Spleen (tissue), 11 donors: Measurements from ENCODE around the gene SLC41A1. TPM values are rescaled to one million over a fixed set of nuclear protein-coding genes. Genes with fewer than 3 reads are reported as not detected.

Source experiments
- DNase-seq: peaks from one replicate; pipeline ENCODE4 v3.0.0-alpha.2; 2020
- H3K27ac ChIP-seq, 8 donors: fragments of 200-600 bp; sonication (generic) in 7 of 8; 1 replicate in 4 of 8; 2 replicates in 4 of 8; pipeline versions ENCODE4 v1.5.0 to v1.8.0; 2016 to 2021; ENCODE audit warnings: inconsistent platforms in 4 of 8, mild to moderate bottlenecking in 4 of 8, moderate library complexity in 1 of 8
- H3K27me3 ChIP-seq, 7 donors: fragments of 200-600 bp; sonication (generic) in 6 of 7; replicated peaks in 1 of 7; 1 replicate in 4 of 7; 2 replicates in 3 of 7; pipeline versions ENCODE4 v1.5.0 to v1.8.0; 2016 to 2021; ENCODE audit warnings: inconsistent platforms in 3 of 7, mild to moderate bottlenecking in 1 of 7
- H3K36me3 ChIP-seq, 6 donors: fragments of 200-600 bp; sonication (generic) in 5 of 6; 1 replicate in 4 of 6; 2 replicates in 2 of 6; pipeline versions ENCODE4 v1.5.0 to v1.8.0; 2016 to 2021; ENCODE audit warnings: inconsistent platforms in 2 of 6
- H3K4me1 ChIP-seq, 6 donors: fragments of 200-600 bp; sonication (generic) in 5 of 6; 1 replicate in 3 of 6; 2 replicates in 3 of 6; pipeline versions ENCODE4 v1.5.0 to v1.8.0; 2016 to 2021; ENCODE audit warnings: inconsistent platforms in 3 of 6
- H3K4me3 ChIP-seq, 8 donors: fragments of 200-600 bp; sonication (generic) in 7 of 8; 1 replicate in 4 of 8; 2 replicates in 4 of 8; pipeline versions ENCODE4 v1.5.0 to v1.8.0; 2016 to 2021; ENCODE audit warnings: inconsistent platforms in 4 of 8, mild to moderate bottlenecking in 4 of 8, moderate library complexity in 2 of 8
- H3K9me3 ChIP-seq, 8 donors: fragments of 200-600 bp; sonication (generic) in 7 of 8; 1 replicate in 4 of 8; 2 replicates in 4 of 8; pipeline versions ENCODE4 v1.5.0 to v1.8.0; 2016 to 2021; ENCODE audit warnings: inconsistent platforms in 4 of 8
- CTCF ChIP-seq, 11 experiments: fragments of 200-600 bp in 7 of 11; fragments of 450-650 bp in 4 of 11; sonication (generic) in 4 of 11; IDR thresholded peaks in 8 of 11; conservative IDR thresholded peaks in 3 of 11; 1 replicate in 7 of 11; 2 replicates in 4 of 11; pipeline versions ENCODE4 v1.4.0 to v1.8.0; 2016 to 2021; ENCODE audit warnings: antibody characterized with exemption in 11 of 11, inconsistent platforms in 4 of 11, mild to moderate bottlenecking in 1 of 11
- POLR2A ChIP-seq, 3 donors: fragments of 450-650 bp; IDR thresholded peaks; one replicate each; pipeline ENCODE4 v1.5.1; 2017; ENCODE audit warnings: antibody characterized with exemption in 3 of 3, mild to moderate bottlenecking in 1 of 3
- POLR2AphosphoS5 ChIP-seq, 3 donors: sonication (generic); formaldehyde crosslinking; IDR thresholded peaks; one replicate each; pipeline ENCODE4 v1.5.1; 2017; ENCODE audit warnings: antibody characterized with exemption in 3 of 3
- WGBS, 5 donors: extraction: QIAGEN DNeasy Blood & Tissue Kit in 3 of 5; methylation state at CpG; one replicate each; pipeline versions ENCODE4 v1.1.5 to v1.1.7; 2013 to 2018; 5-methylcytosine and 5-hydroxymethylcytosine counted together
- intact Hi-C: fragments of 100-400 bp; cut with DNase I; formaldehyde crosslinking; loops from one replicate; pipeline ENCODE4 v1.15.0; 2023; ENCODE audit warnings: low total_unique reads
- polyA plus RNA-seq, 3 donors: library from polyadenylated mRNA; stranded (reverse); fragments of 200-250 nt; gene quantifications; one replicate each; pipeline ENCODE4 v1.2.1, GENCODE V29; 2013
- total RNA-seq, 7 donors: library from RNA; depleted of rRNA in 3 of 7; stranded (reverse); fragments of >200 nt in 3 of 7; fragmentation: NEBNext Ultra II Directional in 4 of 7; extraction: Animal tissue kit (Norgen Biotek cat#: 25700) in 4 of 7; gene quantifications; one replicate each; pipeline versions ENCODE4 v1.1.0 to v1.2.1, GENCODE V29; 2016 to 2021
- donor health status: healthy with polysubstance abuse.
- donor health status: DM: no; HTN: no; CAD: no; lungs with moderate emphysema.
- donor health status: DM: no; HTN: no; CAD: no.
- donor health status: Bipolar disorder and iron deficiency.
- donor health status: healthy.
- donor health status: DM: no; HTN: no; CAD: no.
- donor health status: DM: yes; HTN: yes; CAD: no.

Gene SLC41A1
- total and polyA plus RNA-seq, 10 donors: 4.1 to 29.0 (median 20.8) TPM

- 54 to 72% (median 63%) methylated on average over 5 of the region's 5 CpGs for WGBS, 5 donors
- Histone ChIP-seq H3K4me3 (peak overlapping the region in 6 of 8 donors; percentile 83 to 95 (median 89)), H3K27me3 (peaks cover 0 to 23% (median 0%) of the 10 kb centered on the region in 7 donors), H3K27ac (peak overlapping the region in 7 of 8 donors; percentile 81 to 91 (median 88)), H3K4me1 (peaks cover 25 to 75% (median 51%) of the 10 kb centered on the region in 6 donors), H3K9me3 (no peaks in the 10 kb centered on the region), H3K36me3 (peaks cover 0 to 16% (median 10%) of the 10 kb centered on the region in 6 donors)
- no peak for DNase-seq
- intact Hi-C loops: no loop called here
- TF ChIP-seq CTCF (IDR thresholded peaks at IDR 0.05 in 8 of 11, conservative IDR thresholded peaks at IDR 0.05 in 3 of 11): no peak
- TF ChIP-seq POLR2A (IDR thresholded peaks at IDR 0.05): no peak
- no peak for TF ChIP-seq POLR2AphosphoS5 (IDR thresholded peaks at IDR 0.05)
Observed at GRCh38 chr1:205811660-205812059, 1.3 kb downstream of the SLC41A1 start.

GRCh38 chr1:205810448-205811157 lies 2.4 kb downstream of the SLC41A1 start:
- H3K4me1 ChIP-seq: peaks cover 33 to 86% (median 61%) of the 10 kb centered on the region in 6 donors
- H3K9me3 ChIP-seq: no peaks in the 10 kb centered on the region
- H3K27ac ChIP-seq: no peak overlapping the region
- H3K36me3 ChIP-seq: peaks cover 0 to 16% (median 10%) of the 10 kb centered on the region in 6 donors
- 91 to 97% (median 92%) methylated on average over 12 of the region's 12 CpGs for WGBS, 5 donors
- peaks cover 0 to 23% (median 0%) of the 10 kb centered on the region in 7 donors for H3K27me3 ChIP-seq
- no peak for DNase-seq
- TF ChIP-seq CTCF (IDR thresholded peaks at IDR 0.05 in 8 of 11, conservative IDR thresholded peaks at IDR 0.05 in 3 of 11) (no peak), POLR2AphosphoS5 (IDR thresholded peaks at IDR 0.05) (no peak), POLR2A (IDR thresholded peaks at IDR 0.05) (no peak)
- H3K4me3 ChIP-seq: no peak overlapping the region
- intact Hi-C loops: no loop called here

GRCh38 chr1:205809942-205810345 lies 3.1 kb downstream of the SLC41A1 start:
- TF ChIP-seq CTCF (IDR thresholded peaks at IDR 0.05 in 8 of 11, conservative IDR thresholded peaks at IDR 0.05 in 3 of 11): no peak
- TF ChIP-seq POLR2AphosphoS5 (IDR thresholded peaks at IDR 0.05): no peak
- TF ChIP-seq POLR2A (IDR thresholded peaks at IDR 0.05): no peak
- Histone ChIP-seq H3K9me3 (no peaks in the 10 kb centered on the region), H3K4me1 (peaks cover 40 to 92% (median 68%) of the 10 kb centered on the region in 6 donors), H3K4me3 (peak overlapping the region in 1 of 8 donors; percentile 16), H3K27ac (no peak overlapping the region), H3K27me3 (peaks cover 0 to 23% (median 0%) of the 10 kb centered on the region in 7 donors), H3K36me3 (peaks cover 0 to 16% (median 10%) of the 10 kb centered on the region in 6 donors)
- intact Hi-C loops: no loop called here
- WGBS, 5 donors: 86 to 89% (median 87%) methylated on average over 14 of the region's 14 CpGs
- no peak for DNase-seq

- peak overlapping the region in 1 of 8 donors; percentile 16 for H3K4me3 ChIP-seq
- peaks cover 41 to 96% (median 71%) of the 10 kb centered on the region in 6 donors for H3K4me1 ChIP-seq
Observed at GRCh38 chr1:205809469-205809868, 3.5 kb downstream of the SLC41A1 start.

More at GRCh38 chr1:205809469-205809868, 3.5 kb downstream of the SLC41A1 start:
- intact Hi-C loops: no loop called here
- no peak for DNase-seq
- 72 to 89% (median 80%) methylated on average over 3 of the region's 3 CpGs for WGBS, 5 donors
- Histone ChIP-seq H3K27ac (no peak overlapping the region), H3K27me3 (peaks cover 0 to 22% (median 0%) of the 10 kb centered on the region in 7 donors), H3K9me3 (no peaks in the 10 kb centered on the region), H3K36me3 (peaks cover 0 to 16% (median 10%) of the 10 kb centered on the region in 6 donors)
- TF ChIP-seq POLR2A (IDR thresholded peaks at IDR 0.05): no peak
- TF ChIP-seq POLR2AphosphoS5 (IDR thresholded peaks at IDR 0.05): no peak
- TF ChIP-seq CTCF (IDR thresholded peaks at IDR 0.05 in 8 of 11, conservative IDR thresholded peaks at IDR 0.05 in 3 of 11): no peak
